ENCODE results near the gene KRTAP3-2.

Gene KRTAP3-2

DNA sequence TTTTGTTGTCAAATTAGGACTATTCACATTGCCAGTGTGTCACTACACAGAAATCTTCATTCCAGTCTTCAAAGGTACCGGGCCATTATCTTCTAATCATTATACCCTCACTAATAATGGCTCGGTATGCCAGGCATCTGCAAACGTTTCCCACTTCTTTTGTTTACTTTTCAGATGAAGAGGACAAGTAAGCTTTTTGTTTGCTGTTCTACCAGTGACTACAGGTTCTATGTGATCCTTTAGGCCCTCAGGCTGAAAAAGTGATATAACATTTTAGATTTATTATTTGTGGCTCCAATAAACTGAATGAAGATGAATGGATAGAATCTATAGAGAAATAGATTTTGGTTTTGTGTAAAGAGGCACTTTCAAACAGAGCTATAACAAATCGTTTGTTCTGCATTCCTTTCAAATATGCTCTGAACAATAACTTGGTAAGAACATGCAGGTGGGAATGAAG lies 9.6 kb upstream of the KRTAP3-2 start:
- no peak overlapping the region for H3K27ac ChIP-seq
- no peak overlapping the region for H3K4me3 ChIP-seq (ENCODE audit: low read depth in 1 of 2, low read length in 1 of 2)
- TF ChIP-seq, protein P1, sequence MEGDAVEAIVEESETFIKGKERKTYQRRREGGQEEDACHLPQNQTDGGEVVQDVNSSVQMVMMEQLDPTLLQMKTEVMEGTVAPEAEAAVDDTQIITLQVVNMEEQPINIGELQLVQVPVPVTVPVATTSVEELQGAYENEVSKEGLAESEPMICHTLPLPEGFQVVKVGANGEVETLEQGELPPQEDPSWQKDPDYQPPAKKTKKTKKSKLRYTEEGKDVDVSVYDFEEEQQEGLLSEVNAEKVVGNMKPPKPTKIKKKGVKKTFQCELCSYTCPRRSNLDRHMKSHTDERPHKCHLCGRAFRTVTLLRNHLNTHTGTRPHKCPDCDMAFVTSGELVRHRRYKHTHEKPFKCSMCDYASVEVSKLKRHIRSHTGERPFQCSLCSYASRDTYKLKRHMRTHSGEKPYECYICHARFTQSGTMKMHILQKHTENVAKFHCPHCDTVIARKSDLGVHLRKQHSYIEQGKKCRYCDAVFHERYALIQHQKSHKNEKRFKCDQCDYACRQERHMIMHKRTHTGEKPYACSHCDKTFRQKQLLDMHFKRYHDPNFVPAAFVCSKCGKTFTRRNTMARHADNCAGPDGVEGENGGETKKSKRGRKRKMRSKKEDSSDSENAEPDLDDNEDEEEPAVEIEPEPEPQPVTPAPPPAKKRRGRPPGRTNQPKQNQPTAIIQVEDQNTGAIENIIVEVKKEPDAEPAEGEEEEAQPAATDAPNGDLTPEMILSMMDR (IDR thresholded peaks at IDR 0.05): no peak
- no peaks in the 10 kb centered on the region for H3K4me1 ChIP-seq (ENCODE audit: control insufficient read depth in 1 of 2, insufficient read depth in 1 of 2, low read depth in 1 of 2, low read length in 1 of 2)
- H3K9me3 ChIP-seq: no peaks in the 10 kb centered on the region
- H3K36me3 ChIP-seq: no peaks in the 10 kb centered on the region
- peaks cover 10% of the 10 kb centered on the region for H3K27me3 ChIP-seq

DNA sequence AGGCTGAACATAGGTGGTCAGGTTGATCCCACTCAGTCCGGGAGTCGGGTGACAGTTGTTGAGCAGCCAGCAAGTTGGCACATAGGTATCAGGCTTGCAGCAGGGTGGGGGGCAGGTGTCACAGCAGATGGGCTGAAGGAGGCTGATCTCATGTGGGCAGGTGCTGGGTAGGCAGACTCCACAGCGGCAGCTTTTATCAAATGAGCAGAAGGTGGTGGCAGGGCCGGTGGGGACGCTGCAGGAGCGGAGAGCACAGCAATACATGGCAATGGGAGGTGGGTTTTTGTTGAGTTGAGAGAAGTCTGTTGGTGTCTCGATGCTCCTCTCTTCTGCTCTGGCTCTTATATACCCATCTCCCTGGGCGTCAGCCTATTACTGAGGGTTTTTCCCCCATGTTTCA lies 9.1 kb upstream of the KRTAP3-2 start, which contains the start of gene KRTAP3-1:
Gene KRTAP3-1 (minus strand): TSS at position 318 of the 400 bp plus-strand sequence. CDS start 54 bp downstream, at position 264.
- Histone ChIP-seq H3K36me3 (no peaks in the 10 kb centered on the region), H3K9me3 (no peaks in the 10 kb centered on the region), H3K27ac (no peak within 1 kb of the TSS), H3K4me1 (ENCODE audit: control insufficient read depth in 1 of 2, insufficient read depth in 1 of 2, low read depth in 1 of 2, low read length in 1 of 2) (no peaks in the 10 kb centered on the region), H3K4me3 (ENCODE audit: low read depth in 1 of 2, low read length in 1 of 2) (no peak within 1 kb of the TSS), H3K27me3 (peaks cover 11% of the 10 kb centered on the region)
- TF ChIP-seq, protein P1 (IDR thresholded peaks at IDR 0.05): no peak

DNA sequence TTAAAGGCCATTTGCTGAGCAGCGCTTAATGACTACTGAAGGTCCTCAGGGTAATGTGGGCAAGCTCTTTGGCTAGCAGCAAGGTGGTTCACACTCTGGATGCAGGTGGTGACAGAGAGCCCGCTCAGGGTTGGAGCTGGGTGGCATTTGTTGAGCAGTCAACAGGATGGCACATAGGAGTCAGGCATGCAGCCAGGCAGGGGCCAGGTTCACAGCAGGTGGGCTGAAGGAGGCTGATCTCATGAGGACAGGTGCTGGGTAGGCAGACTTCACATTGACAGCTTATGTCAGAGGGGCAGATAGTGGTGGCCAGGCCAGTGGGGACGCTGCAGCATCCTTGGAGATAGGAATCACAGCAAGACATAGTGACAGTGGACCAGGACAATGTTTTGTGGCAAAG lies 4.7 kb upstream of the KRTAP3-2 start:
- peaks cover 25% of the 10 kb centered on the region for H3K27me3 ChIP-seq
- TF ChIP-seq, protein P1 (IDR thresholded peaks at IDR 0.05): no peak
- no peak overlapping the region for H3K4me3 ChIP-seq (ENCODE audit: low read depth in 1 of 2, low read length in 1 of 2)
- H3K9me3 ChIP-seq: no peaks in the 10 kb centered on the region
- H3K4me1 ChIP-seq (ENCODE audit: control insufficient read depth in 1 of 2, insufficient read depth in 1 of 2, low read depth in 1 of 2, low read length in 1 of 2): no peaks in the 10 kb centered on the region
- no peak overlapping the region for H3K27ac ChIP-seq
- no peaks in the 10 kb centered on the region for H3K36me3 ChIP-seq

DNA sequence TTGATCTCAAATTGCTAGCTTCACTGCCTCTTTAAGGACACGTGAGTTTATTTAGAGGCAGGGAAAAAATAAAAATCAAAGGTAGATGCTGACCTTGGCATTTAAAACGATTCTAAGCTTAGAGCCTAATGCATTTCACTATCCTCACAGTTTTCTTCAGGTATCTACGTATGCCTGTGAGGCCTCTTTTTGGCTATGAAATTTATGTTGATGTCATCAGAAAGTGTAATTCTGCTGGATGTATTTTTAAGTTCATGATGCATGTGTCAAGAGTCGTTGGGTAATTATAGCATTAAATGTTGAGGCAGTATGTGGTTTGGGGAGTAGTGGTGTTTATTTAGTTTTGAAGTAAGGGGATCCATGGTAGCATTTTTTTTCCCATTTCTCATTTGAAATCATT lies 4.2 kb upstream of the KRTAP3-2 start:
- no peaks in the 10 kb centered on the region for H3K9me3 ChIP-seq
- TF ChIP-seq, protein P1 (IDR thresholded peaks at IDR 0.05): no peak

DNA sequence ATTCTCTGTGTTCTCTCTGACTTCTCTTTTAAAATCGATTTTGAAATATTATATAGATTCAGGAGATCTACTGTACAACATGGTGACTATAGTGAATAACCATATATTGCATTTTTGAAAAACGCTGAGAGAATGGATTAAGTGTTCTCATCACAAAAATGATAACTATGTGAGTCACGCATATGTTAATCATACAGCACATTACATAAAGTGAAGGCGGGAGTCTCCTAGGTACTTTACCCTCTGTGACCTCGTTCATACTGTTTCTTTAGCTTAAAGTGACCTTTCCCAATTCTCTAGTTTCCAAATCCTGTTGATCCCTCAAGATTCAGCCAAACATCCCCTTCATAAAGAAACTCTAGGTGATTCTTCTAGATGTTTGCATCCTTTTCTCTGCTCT lies 3.1 kb upstream of the KRTAP3-2 start:
- H3K27ac ChIP-seq: no peak overlapping the region
- H3K4me3 ChIP-seq (ENCODE audit: low read depth in 1 of 2, low read length in 1 of 2): no peak overlapping the region
- H3K36me3 ChIP-seq: no peaks in the 10 kb centered on the region
- H3K9me3 ChIP-seq: no peaks in the 10 kb centered on the region
- TF ChIP-seq, protein P1 (IDR thresholded peaks at IDR 0.05): no peak
- H3K27me3 ChIP-seq: peaks cover 36% of the 10 kb centered on the region
- H3K4me1 ChIP-seq (ENCODE audit: control insufficient read depth in 1 of 2, insufficient read depth in 1 of 2, low read depth in 1 of 2, low read length in 1 of 2): no peaks in the 10 kb centered on the region

More for the DNA sequence above, 4.2 kb upstream of the KRTAP3-2 start:
- Histone ChIP-seq H3K4me3 (ENCODE audit: low read depth in 1 of 2, low read length in 1 of 2) (no peak overlapping the region), H3K27ac (no peak overlapping the region), H3K4me1 (ENCODE audit: control insufficient read depth in 1 of 2, insufficient read depth in 1 of 2, low read depth in 1 of 2, low read length in 1 of 2) (no peaks in the 10 kb centered on the region), H3K36me3 (no peaks in the 10 kb centered on the region), H3K27me3 (peaks cover 28% of the 10 kb centered on the region)

DNA sequence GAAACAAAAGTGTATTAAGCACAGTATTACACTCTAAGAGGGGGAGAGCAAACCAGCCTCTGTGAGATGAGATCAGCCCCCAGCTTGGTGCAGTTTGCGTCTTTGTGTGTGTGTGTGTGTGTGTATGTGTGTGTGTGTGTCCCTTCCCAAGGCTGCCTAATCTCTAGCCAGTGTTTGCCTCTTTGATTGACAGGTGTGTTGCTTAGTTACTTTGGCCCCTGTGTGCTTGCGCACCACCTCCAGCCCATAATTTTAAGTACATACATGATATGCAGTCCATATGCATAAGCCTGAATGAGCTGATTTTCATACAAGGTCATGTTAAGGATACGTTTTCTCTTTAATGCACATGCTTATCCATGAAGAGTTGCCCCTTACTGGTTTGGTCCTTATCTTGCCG lies 2.1 kb upstream of the KRTAP3-2 start:
- H3K9me3 ChIP-seq: no peaks in the 10 kb centered on the region
- no peaks in the 10 kb centered on the region for H3K36me3 ChIP-seq
- TF ChIP-seq, protein P1 (IDR thresholded peaks at IDR 0.05): no peak
- H3K4me1 ChIP-seq (ENCODE audit: control insufficient read depth in 1 of 2, insufficient read depth in 1 of 2, low read depth in 1 of 2, low read length in 1 of 2): no peaks in the 10 kb centered on the region
- no peak overlapping the region for H3K27ac ChIP-seq
- peaks cover 46% of the 10 kb centered on the region for H3K27me3 ChIP-seq
- H3K4me3 ChIP-seq (ENCODE audit: low read depth in 1 of 2, low read length in 1 of 2): no peak overlapping the region
